Body of pancreas (tissue), 4 donors: ENCODE results near the gene CAPN10.

Experiments used
- CTCF ChIP-seq, 7 experiments: fragments of 450-650 bp in 4 of 7; fragments of 200-600 bp in 3 of 7; sonication (generic) in 3 of 7; IDR thresholded peaks; one replicate each; pipeline ENCODE4 v1.5.1; 2016 to 2019; ENCODE audit warnings: antibody characterized with exemption in 7 of 7
- POLR2A ChIP-seq, 3 donors: fragments of 450-650 bp; IDR thresholded peaks; one replicate each; pipeline ENCODE4 v1.6.1; 2016; ENCODE audit warnings: antibody characterized with exemption in 3 of 3, mild to moderate bottlenecking in 2 of 3

GRCh38 chr2:240586919-240587800 lies 626 bp downstream of the CAPN10 start:
- TF ChIP-seq CTCF (IDR thresholded peaks at IDR 0.05) = no peak
- TF ChIP-seq POLR2A (IDR thresholded peaks at IDR 0.05) = no peak
